ENCODE data around the gene C1orf198.
"Not testable (repeated sequence)": the region's sequence is repeated elsewhere in the genome, so short reads cannot be mapped to it uniquely, and the experiment has no call there.

C1orf198 gene

GRCh38 chr1:230853731-230854130, 14.6 kb downstream of the C1orf198 start:
- no peak for TF ChIP-seq CTCF (IDR thresholded peaks at IDR 0.05; ENCODE audit: extremely low read depth, missing control alignments)
- no peak for DNase-seq (ENCODE audit: low spot score)

DNA sequence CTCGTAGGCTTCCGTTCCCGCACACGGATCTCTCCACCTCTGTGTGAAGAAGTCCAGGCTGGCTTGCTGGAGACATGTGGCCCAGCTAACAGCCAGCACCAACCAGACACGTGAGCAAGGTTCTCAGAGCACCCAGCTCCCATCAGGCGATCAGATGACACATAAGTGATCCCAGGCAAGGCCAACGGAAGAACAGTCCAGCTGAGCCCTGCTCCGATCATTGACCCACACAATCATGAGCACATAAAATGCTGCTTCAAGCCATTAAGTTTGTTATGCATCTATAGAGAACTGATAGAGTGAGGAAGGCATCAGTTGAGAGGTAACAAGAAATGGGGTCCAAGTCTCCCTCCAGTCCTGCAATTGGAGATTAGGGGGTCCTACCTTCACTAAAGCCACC, 15.4 kb downstream of the C1orf198 start:
- TF ChIP-seq CTCF (IDR thresholded peaks at IDR 0.05; ENCODE audit: extremely low read depth, missing control alignments), result no peak
- DNase-seq (ENCODE audit: low spot score), result no peak

GRCh38 chr1:230851291-230851691, 17.0 kb downstream of the C1orf198 start:
- DNase-seq (ENCODE audit: low spot score), result no peak
- no peak for TF ChIP-seq CTCF (IDR thresholded peaks at IDR 0.05; ENCODE audit: extremely low read depth, missing control alignments)

DNA sequence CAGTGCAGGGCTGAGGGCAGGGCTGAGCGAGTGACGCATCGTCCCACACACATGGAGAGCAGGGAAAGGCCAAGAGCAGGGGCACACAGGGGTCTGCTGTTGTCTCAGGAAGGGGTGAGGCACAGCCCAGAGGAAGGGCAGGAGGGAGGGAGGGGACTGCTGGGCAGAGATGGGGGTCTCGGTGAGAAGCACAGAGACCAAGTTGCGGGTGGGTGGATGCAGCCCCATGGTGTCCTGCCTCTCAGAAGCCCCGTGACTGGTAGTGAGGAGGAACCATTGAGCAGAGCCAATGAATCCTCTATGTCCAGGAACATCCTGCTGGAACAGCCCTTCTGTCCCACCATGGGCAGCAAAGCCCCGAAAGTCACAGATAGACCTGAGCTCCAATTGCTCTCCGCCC, 17.8 kb downstream of the C1orf198 start:
- TF ChIP-seq CTCF (IDR thresholded peaks at IDR 0.05; ENCODE audit: extremely low read depth, missing control alignments), result no peak

DNA sequence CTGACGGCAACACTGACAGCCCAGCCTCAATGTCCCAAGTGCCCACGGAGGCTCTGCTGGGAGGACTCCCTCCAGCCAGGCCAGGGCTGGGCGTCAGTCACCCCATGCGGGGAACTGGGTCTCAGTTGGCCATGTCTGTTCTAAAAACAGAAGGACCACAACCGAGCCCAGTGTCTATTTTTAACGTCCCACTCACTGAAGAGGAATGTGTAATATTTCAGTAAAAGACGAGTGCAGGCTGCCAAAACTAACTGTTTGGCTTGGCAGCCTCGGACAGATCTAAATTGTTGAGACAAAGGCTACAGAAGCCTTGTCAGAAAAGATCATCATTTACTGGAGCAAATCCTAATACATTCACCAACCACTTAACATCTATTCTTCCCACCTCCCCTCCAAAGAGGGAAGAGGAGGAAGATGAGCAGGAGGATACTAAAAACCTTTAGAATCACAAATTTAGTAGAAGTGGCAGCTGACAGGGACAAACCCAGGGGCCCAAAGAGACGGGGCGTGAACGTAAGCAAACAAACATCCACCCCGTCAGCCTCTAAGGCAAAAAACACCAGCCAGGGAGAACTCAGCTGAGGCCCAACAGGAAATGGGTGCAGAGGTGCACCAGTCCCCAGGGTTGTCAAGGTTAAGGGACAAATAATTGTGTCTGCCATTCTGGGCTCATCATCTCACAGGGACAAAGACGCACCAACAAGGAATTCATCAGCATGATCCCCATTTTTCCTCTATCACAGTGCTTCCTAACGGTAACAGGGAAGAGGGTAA, 18.7 kb downstream of the C1orf198 start:
- no peak for DNase-seq (ENCODE audit: low spot score)
- no peak for TF ChIP-seq CTCF (IDR thresholded peaks at IDR 0.05; ENCODE audit: extremely low read depth, missing control alignments)

More for the DNA sequence above, 17.8 kb downstream of the C1orf198 start:
- DNase-seq (ENCODE audit: low spot score), result no peak

DNA sequence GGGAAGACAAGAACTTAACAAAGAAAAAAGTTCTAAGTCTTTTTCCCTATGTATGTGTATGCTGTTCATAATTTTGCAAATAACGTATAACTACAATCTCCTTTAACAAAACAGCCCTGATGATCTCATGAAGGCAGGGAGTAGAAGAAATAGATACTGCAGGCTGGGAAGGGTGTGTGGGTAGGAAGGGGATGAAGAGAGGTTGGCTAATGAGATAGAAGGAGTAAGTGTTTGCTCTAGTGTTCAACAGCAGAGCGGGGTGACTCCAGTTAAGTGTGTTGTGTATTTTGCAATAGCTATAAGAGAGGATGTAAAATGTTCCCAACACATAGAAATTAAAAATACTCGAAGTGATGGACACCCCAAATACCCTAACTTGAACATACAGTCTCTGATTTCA, 20.1 kb downstream of the C1orf198 start:
- no peak for DNase-seq (ENCODE audit: low spot score)
- no peak for TF ChIP-seq CTCF (IDR thresholded peaks at IDR 0.05; ENCODE audit: extremely low read depth, missing control alignments)

DNA sequence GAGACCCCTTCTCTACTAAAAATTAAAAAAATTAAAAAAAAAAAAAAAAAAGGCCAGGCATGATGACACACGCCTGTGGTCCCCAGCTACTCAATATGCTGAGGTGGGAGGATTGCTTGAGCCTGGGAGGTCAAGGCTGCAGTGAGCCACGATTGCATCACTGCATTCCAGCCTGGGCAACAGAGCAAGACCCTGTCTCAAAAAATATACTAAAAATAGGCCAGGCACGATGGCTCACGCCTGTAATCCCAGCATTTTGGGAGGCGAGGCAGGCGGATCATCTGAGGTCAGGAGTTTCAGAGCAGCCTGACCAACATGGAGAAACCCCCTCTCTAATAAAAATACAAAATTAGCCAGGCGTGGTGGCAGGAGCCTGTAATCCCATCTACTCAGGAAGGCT, 23.1 kb downstream of the C1orf198 start:
- not testable (repeated sequence) for DNase-seq (ENCODE audit: low spot score)

DNA sequence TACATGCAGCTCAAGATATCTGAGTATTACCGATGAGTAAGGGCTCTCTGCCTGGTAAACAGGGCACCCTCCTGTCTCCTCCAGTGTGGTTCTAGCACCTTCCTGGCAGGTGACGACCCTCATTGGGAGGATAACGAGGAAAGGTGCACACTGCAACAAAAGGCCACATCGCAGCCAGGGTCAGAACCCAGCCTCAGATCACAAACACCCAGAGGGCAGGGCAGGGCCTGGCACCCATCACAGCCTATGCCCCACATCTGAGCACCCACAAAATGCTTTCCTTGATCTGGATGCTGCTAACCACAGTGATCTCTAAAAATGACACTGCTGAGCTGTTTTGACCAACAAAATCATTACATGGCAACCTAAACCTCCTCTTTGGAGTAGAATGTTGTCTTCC, 23.8 kb downstream of the C1orf198 start:
- TF ChIP-seq CTCF (IDR thresholded peaks at IDR 0.05; ENCODE audit: extremely low read depth, missing control alignments), result no peak
- no peak for DNase-seq (ENCODE audit: low spot score)

Data from GM20000 (cell line).